Embryonic facial prominence (tissue), 1 donor: ENCODE results near the gene ATP5MK.
"Not testable (repeated sequence)": the region's sequence is repeated elsewhere in the genome, so short reads cannot be mapped to it uniquely, and the experiment has no call there.

ENCODE experiments used
- DNase-seq: peaks from one replicate; pipeline ENCODE4 v3.0.0-alpha.2; 2016; ENCODE audit errors: extremely low spot score

ATP5MK gene

DNA sequence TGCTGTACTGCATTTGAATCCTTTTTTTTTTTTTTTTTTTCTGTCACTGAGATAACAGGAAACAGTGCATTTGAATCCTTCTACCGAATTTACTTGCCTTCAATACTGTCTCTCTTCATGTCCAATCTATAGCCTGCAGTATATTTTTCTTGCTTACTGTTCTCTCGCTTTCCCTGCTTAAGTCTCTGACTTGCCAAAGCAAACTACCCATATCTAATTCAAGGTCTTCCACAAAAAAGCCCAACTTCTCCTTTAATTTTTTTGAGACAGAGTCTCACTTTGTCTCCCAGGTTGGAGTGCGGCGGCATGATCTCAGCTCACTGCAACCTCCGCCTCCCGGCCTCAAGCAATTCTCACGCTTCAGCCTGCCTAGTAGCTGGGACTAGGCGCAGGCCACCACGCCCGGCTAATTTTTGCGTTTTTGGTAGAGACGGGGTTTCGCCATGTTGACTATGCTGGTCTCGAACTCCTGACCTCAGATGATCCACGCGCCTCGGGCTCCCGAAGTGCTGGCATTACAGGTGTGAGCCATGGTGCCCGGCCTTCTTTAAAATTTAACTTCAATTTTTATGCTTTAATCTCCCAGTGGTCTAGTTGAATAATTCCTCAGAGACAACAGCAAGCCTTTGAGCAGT, 1.0 kb upstream of the ATP5MK start:
- DNase-seq = no peak

DNA sequence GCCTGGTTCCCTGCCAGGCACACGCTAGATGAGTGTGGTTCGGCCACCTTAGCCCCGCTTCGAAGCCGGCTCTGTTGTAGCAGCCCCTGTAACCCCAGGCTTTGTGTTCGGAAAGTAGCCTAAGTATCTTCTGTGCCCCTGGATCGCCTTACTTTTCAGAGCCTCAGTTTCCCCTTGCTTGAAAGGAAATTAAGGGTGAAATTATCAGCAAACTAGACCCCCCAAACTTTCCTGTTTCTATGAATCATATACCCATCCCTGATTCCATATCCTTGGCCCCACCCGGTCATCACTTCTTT, 463 bp upstream of the ATP5MK start:
- no peak for DNase-seq

DNA sequence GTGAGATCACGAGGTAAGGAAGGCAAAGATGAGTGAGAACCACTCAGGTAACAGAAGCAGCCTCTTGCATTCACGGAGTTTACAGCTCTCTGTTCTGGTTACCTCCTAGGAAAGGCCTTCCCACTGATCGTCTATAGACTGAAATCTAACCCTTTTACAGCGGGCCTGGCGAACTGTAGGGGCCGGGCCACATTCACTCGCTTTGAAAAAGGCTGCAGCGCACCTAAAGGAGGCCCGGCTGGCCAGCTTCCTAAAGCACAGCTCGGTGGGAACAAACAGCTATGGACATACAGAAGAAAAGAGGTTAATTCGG, 565 bp downstream of the ATP5MK start:
- no peak for DNase-seq

DNA sequence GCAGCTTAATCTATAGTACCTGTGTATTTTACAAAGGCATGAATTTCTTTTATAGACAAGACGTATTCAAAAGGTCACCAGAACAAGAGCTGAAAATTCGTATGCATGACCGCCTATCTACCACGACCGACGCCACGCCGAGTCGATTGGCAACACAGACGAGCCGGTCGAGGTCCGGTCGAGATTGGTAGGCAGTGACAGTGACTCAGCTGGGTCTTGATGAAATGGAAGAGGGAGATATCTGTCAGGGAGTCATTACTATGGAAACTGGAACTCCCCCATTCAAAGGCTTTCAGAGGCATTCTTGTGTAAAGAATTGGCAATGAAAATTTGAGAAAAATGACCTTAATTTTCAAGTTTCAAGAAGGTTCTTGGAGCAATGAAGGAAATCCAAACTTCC, 2.1 kb downstream of the ATP5MK start:
- no peak for DNase-seq

DNA sequence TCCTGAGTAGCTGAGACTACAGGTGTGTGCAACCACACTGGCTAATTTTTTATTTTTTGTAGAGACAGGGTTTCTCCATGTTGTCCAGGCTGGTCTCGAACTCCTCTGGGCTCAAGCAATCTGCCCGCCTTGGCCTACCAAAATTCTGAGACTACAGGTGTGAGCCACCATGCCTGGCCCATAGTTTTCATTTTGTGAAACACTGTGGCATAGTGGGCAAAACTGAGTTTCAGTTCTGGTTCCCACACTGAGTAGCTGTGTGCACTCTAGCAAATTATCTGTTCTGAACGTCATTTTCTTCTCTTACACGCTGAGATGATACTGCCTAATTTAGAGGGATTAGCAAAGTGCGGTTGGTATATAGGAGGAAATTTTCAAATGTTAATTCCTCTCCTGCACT, 13.5 kb downstream of the ATP5MK start:
- DNase-seq = no peak

DNA sequence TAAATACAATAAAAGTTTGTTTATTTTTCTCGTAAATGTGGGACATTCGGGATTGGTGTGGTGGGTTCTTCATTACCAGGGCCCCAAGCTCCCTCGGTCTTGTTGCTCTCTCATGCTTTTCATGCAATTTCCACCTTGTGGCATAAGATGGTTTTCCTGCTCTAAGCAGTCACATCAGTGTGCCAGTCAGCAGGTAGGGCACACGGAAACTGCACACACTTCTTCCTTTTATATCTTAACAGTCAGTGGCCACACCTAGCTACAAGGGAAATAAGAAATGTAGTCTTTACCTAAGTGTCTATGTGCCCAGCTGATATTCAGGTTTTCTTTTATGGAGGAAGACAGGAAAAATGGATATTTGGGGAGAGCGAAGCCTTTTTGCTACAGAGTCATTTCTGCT, 22.0 kb downstream of the ATP5MK start:
- no peak for DNase-seq

DNA sequence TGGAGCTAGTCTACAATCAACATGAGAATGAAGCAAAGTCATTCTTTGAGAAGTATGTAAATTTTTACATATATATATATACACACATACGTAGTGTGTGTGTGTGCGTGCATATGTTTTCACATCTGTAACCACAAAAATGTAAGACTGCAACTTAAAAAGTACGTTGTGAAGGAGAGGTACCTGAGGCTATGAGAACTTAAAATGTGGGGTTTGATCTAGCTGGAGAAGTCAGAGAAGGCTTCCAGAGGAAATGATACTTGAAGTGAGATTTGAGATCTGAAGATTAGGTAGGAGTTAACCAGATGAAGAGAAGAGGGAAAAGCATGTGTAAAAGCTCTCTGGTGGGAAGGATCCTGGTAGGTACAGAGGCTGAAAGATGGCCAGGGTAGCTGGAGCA, 22.7 kb downstream of the ATP5MK start:
- no peak for DNase-seq

DNA sequence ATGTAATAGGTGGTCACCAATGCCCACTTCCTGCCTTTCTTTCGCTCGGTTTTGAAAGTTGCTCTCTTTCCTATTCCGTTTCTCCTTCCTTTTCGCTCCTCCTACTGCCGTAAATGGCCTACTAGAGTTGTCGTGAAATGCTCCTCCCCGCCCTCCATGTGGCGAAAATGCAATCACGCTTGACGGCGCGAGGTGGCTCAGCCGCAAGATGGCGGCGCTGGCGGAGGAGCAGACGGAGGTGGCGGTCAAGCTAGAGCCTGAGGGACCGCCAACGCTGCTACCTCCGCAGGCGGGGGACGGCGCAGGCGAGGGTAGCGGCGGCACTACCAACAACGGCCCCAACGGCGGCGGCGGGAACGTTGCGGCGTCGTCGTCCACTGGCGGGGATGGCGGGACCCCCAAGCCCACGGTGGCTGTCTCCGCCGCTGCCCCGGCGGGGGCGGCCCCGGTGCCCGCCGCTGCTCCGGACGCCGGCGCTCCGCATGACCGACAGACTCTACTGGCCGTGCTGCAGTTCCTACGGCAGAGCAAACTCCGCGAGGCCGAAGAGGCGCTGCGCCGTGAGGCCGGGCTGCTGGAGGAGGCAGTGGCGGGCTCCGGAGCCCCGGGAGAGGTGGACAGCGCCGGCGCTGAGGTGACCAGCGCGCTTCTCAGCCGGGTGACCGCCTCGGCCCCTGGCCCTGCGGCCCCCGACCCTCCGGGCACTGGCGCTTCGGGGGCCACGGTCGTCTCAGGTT, 28.3 kb downstream of the ATP5MK start, which contains the start of gene TAF5:
Gene TAF5, plus strand, starts transcription at position 195 of the 737 bp plus-strand sequence. Its CDS starts 14 bp downstream, at position 209.
- peak; percentile 93 for DNase-seq

DNA sequence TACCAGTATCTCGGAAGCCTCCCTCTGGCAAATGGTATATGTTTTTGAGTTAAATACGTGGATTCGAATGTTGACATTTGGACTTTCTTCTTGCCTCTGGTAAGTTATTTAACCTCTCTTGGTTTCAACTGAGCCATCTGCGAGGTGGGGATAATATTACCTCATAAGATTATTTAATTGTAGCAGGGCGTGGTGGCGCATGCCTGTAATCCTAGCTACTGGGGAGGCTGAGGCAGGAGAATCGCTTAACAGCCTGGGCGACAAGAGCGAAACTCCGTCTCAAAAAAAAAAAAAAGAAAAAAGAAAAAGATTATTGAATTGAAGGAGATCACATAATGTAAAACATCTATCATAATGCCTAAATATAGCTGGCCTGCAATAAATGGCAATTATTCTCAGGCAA, 28.9 kb downstream of the ATP5MK start:
- no peak for DNase-seq

DNA sequence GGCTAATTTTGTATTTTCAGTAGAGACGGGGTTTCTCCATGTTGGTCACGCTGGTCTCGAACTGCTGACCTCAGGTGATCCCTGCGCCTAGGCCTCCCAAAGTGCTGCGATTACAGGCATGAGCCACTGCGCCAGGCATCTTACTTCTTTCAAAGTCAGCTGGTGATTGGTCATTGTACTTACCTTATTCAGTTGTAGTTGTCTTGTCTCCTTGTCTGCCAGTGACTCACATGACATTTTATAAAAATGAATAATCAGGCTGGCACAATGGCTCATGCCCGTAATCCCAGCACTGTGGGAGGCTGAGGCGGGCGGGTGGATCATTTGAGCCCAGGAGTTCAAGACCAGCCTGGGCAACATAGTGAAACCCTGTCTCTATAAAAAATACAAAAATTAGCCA, 35.5 kb downstream of the ATP5MK start:
- not testable (repeated sequence) for DNase-seq

DNA sequence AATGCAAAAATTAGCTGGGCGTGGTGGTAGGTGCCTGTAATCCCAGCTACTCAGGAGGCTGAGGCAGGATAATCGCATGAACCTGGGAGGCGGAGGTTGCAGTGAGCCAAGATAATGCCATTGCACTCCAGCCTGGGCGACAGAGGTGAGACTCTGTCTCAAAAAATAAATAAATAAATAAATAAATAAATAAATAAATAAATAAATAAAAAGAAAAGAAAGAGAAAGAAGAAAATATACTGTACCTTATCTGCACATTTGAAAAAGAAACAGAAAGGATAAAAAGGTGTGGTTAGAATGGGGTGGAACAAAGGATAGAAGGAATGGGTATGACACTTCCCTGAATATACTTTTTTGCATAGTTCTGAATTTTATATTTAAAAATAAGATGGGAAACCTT, 36.8 kb downstream of the ATP5MK start:
- not testable (repeated sequence) for DNase-seq

DNA sequence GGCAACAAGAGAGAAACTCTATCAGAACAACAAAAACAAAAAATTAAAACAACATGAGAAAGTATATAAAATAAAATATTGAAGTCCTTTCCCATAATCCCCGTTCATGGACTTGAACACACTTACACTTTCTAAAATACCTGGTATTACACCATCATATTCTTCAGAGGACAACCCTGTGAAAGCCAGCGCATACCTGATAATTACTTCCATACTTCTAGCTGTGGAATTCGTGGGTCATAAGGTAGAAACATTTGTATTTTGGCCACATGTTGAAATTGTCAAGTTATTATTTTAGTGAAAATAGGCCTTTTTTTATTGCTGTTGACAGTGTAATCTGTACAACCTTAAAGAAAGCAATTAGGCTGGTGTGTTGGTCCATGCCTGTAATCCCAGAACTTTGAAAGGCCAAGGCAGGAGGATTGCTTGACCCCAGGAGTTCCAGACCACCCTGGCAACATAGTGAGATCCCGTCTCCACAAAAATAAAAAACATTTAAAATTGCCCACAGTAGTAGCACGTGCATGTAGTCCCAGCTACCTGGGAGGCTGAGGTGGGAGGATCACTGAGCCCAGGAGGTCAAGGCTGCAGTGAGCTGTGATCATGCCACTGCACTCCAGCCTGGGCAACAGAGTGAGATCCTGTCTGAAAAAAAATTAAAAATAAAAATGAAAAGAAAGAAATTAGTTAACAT, 40.2 kb downstream of the ATP5MK start:
- DNase-seq = no peak

DNA sequence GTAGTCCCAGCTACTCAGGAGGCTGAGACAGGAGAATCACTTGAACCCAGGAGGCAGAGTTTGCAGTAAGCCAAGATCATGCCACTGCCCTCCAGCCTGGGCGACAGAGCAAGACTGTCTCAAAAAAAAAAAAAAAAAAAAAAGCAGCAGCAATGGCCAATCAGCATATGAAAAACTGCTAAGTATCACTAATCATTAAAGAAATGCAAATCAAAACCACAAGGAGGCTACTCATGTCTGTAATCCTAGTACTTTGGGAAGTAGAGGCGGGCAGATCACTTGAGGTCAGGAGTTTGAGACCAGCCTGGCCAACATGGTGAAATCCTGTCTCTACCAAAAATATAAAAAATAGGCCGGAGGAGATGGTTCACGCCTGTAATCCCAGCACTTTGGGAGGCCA, 41.7 kb downstream of the ATP5MK start:
- not testable (repeated sequence) for DNase-seq

DNA sequence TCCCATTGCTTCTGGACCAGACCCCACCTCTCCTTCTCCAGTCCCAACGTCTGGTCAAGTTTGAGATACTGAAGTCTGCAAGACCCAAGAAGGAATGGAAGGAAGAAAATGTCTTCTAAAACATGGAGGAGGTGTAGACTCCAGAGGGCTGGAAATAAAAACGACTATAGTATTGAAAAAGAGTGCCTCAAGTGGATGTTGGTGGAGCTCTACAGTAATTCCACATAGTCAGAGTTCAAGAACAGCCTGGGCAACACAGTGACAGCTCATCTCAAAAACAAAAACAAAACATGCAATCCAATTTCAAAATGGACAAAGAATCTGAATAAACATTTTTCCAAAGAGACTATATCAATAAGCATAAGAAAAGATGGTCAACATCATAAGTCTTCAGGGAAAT, 43.0 kb downstream of the ATP5MK start:
- no peak for DNase-seq

DNA sequence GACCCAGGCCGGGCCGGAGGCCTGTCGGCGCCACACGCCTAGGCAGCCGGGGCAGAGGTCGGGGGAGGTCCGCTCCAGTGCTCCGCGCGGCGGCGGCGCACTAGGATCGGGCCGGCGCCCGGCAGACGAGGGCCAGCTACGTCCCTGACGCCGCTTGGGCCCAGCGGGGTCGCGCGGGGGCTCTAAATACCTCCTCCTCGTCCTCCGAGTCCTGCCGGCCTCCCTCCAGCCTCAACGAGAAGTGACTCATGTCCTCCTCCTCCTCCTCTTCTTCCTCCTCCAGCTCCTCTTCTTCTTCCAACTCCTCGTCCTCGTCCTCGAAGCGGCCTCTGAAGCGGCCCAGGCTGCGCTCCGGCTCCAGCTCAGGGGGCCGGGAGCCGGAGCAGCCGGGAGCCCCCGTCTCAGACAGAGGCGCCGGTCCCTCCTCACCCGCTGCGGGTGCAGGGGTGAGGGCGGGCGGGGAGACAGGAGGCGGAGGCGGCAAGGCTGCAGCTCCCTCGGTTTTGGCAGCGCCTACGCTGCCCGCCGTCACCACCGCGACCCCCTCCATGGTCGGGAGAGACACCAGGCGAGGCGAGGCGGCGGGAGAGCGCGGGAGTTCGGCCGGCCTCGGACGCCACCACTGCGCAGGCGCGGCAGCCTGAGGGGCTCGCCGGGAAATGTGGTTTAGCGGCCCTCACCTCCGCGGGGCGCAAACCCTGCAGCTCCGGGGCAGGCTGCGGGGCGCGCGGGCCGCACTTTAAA, 45.6 kb downstream of the ATP5MK start, which contains the start of gene PCGF6:
Gene PCGF6, minus strand, starts transcription at position 624 of the 744 bp plus-strand sequence. Its CDS starts 74 bp downstream, at position 550.
- DNase-seq = peak; percentile 46

DNA sequence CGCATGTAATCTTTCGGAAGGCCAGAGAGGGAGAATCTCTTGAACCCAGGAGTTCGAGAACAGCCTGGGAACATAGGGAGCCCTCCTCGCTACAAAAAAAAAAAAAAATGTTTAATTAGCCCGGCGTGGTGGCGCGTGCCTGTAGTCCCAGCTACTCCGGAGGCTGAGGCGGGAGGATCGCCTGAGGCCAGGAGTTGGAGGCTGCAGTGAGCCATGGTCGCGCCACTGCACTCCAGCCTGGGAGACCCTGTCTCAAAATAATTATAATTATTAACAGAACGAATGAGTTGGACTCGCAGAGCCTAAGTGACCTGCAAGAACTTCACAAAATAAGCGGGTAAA, 46.1 kb downstream of the ATP5MK start:
- DNase-seq = no peak
